Measurements from ENCODE around the gene C10orf90.

The C10orf90 gene

GRCh38 chr10:126712681-126713080, 42.2 kb upstream of the C10orf90 start:
- Histone ChIP-seq H3K9me2 (replicated peaks; ENCODE audit: insufficient read depth, low read length) (no peaks in the 10 kb centered on the region), H2AFZ (ENCODE audit: low read depth, low read length, severe bottlenecking) (no peak overlapping the region)

GRCh38 chr10:126705951-126706565, 35.6 kb upstream of the C10orf90 start:
- Histone ChIP-seq H3K9me3 (ENCODE audit: insufficient read depth, low read length) (no peaks in the 10 kb centered on the region), H4K20me1 (ENCODE audit: low read depth, low read length) (no peaks in the 10 kb centered on the region), H3K27ac (ENCODE audit: low read depth, low read length) (no peak overlapping the region), H3K79me2 (ENCODE audit: insufficient read depth, low read length) (no peaks in the 10 kb centered on the region), H3K27me3 (ENCODE audit: low read length) (no peaks in the 10 kb centered on the region), H3K4me3 (ENCODE audit: insufficient read depth, low read length, poor library complexity, severe bottlenecking) (no peak overlapping the region), H3K9ac (ENCODE audit: low read length) (no peak overlapping the region), H3K4me2 (ENCODE audit: low read depth, low read length, poor library complexity, severe bottlenecking) (no peak overlapping the region), H2AFZ (ENCODE audit: low read depth, low read length, severe bottlenecking) (no peak overlapping the region), H3F3A (ENCODE audit: insufficient read depth) (no peaks in the 10 kb centered on the region), H3K9me2 (replicated peaks; ENCODE audit: insufficient read depth, low read length) (no peaks in the 10 kb centered on the region), H3K36me3 (ENCODE audit: low read length) (no peaks in the 10 kb centered on the region)
- no peak for TF ChIP-seq CTCF (IDR thresholded peaks at IDR 0.05; ENCODE audit: insufficient read depth, low read length, poor library complexity, severe bottlenecking)
- TF ChIP-seq EZH2phosphoT487 (conservative IDR thresholded peaks at IDR 0.05; ENCODE audit: low read length) = no peak

More at GRCh38 chr10:126712681-126713080, 42.2 kb upstream of the C10orf90 start:
- Histone ChIP-seq H3K9ac (ENCODE audit: low read length) (no peak overlapping the region), H3K4me2 (ENCODE audit: low read depth, low read length, poor library complexity, severe bottlenecking) (no peak overlapping the region), H3K9me3 (ENCODE audit: insufficient read depth, low read length) (no peaks in the 10 kb centered on the region), H3K27ac (ENCODE audit: low read depth, low read length) (no peak overlapping the region), H3F3A (ENCODE audit: insufficient read depth) (no peaks in the 10 kb centered on the region), H3K36me3 (ENCODE audit: low read length) (no peaks in the 10 kb centered on the region), H4K20me1 (ENCODE audit: low read depth, low read length) (no peaks in the 10 kb centered on the region), H3K79me2 (ENCODE audit: insufficient read depth, low read length) (no peaks in the 10 kb centered on the region), H3K4me3 (ENCODE audit: insufficient read depth, low read length, poor library complexity, severe bottlenecking) (no peak overlapping the region), H3K27me3 (ENCODE audit: low read length) (no peaks in the 10 kb centered on the region)
- TF ChIP-seq EZH2phosphoT487 (conservative IDR thresholded peaks at IDR 0.05; ENCODE audit: low read length) = no peak
- no peak for TF ChIP-seq CTCF (IDR thresholded peaks at IDR 0.05; ENCODE audit: insufficient read depth, low read length, poor library complexity, severe bottlenecking)

GRCh38 chr10:126705131-126705530, 34.6 kb upstream of the C10orf90 start:
- Histone ChIP-seq H3K4me2 (ENCODE audit: low read depth, low read length, poor library complexity, severe bottlenecking) (no peak overlapping the region), H2AFZ (ENCODE audit: low read depth, low read length, severe bottlenecking) (no peak overlapping the region), H3K9ac (ENCODE audit: low read length) (no peak overlapping the region), H3K27me3 (ENCODE audit: low read length) (no peaks in the 10 kb centered on the region), H4K20me1 (ENCODE audit: low read depth, low read length) (no peaks in the 10 kb centered on the region), H3K36me3 (ENCODE audit: low read length) (no peaks in the 10 kb centered on the region), H3K9me2 (replicated peaks; ENCODE audit: insufficient read depth, low read length) (no peaks in the 10 kb centered on the region), H3F3A (ENCODE audit: insufficient read depth) (no peaks in the 10 kb centered on the region), H3K4me3 (ENCODE audit: insufficient read depth, low read length, poor library complexity, severe bottlenecking) (no peak overlapping the region), H3K9me3 (ENCODE audit: insufficient read depth, low read length) (no peaks in the 10 kb centered on the region), H3K79me2 (ENCODE audit: insufficient read depth, low read length) (no peaks in the 10 kb centered on the region), H3K27ac (ENCODE audit: low read depth, low read length) (no peak overlapping the region)
- TF ChIP-seq EZH2phosphoT487 (conservative IDR thresholded peaks at IDR 0.05; ENCODE audit: low read length) = no peak
- TF ChIP-seq CTCF (IDR thresholded peaks at IDR 0.05; ENCODE audit: insufficient read depth, low read length, poor library complexity, severe bottlenecking) = no peak

Measured in SU-DHL-6 (cell line).